ENCODE data around the gene TMBIM1.
"Not testable (repeated sequence)": the region's sequence is repeated elsewhere in the genome, so short reads cannot be mapped to it uniquely, and the experiment has no call there.

TMBIM1 gene

GRCh38 chr2:218317835-218318234, 25.5 kb upstream of the TMBIM1 start:
- no peak for DNase-seq

GRCh38 chr2:218317303-218317630, 25.0 kb upstream of the TMBIM1 start:
- no peak for DNase-seq

GRCh38 chr2:218315397-218315796, 23.1 kb upstream of the TMBIM1 start:
- DNase-seq, result no peak

DNA sequence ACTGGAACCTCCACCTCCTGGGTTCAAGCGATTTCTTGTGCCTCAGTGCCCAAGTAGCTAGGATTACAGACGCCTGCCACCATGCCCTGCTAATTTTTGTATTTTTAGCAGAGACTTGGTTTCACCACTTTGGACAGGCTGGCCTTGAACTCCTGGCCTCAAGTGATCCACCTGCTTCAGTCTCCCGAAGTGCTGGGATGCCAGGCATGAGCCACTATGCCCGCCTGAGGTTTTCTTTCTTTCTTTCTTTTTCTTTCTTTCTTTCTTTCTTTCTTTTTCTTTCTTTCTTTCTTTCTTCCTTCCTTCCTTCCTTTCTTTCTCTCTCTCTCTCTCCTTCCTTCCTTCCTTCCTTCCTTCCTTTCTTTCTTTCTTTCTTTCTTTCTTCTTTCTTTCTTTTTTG, 22.5 kb upstream of the TMBIM1 start:
- DNase-seq, result not testable (repeated sequence)

- DNase-seq, result no peak
Measured at GRCh38 chr2:218313356-218313755, 21.1 kb upstream of the TMBIM1 start.

GRCh38 chr2:218312267-218312756, 20.0 kb upstream of the TMBIM1 start:
- DNase-seq, result no peak

GRCh38 chr2:218311541-218312266, 19.4 kb upstream of the TMBIM1 start:
- not testable (repeated sequence) for DNase-seq

DNA sequence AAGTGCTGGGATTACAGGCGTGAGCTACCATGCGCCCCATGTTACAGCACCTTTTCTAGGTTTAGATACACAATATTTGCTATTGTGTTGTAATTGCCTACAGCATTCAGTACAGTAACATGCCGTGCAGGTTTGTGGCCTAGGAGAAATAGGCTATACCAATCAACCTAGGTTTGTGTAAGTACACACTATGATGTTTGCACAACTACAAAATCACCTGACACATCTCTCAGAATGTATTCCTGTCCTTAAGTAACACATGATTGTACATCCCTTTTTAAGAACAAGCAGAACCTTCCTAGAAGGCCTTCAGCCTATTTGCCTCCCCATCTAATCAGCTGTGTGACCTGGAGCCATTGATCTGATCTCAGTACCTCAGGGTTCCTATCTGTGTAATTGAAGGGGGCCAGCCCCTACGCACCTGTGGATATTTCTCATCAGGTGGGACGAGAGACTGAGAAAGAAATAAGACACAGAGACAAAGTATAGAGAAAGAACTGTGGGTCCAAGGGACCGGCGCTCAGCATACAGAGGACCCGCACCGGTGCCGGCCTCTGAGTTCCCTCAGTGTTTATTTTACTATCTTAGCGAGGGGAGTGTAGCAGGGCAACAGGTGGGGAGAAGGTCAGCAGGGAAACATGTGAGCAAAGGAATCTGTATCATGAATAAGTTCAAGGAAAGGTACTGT, 18.7 kb upstream of the TMBIM1 start:
- DNase-seq, result no peak

DNA sequence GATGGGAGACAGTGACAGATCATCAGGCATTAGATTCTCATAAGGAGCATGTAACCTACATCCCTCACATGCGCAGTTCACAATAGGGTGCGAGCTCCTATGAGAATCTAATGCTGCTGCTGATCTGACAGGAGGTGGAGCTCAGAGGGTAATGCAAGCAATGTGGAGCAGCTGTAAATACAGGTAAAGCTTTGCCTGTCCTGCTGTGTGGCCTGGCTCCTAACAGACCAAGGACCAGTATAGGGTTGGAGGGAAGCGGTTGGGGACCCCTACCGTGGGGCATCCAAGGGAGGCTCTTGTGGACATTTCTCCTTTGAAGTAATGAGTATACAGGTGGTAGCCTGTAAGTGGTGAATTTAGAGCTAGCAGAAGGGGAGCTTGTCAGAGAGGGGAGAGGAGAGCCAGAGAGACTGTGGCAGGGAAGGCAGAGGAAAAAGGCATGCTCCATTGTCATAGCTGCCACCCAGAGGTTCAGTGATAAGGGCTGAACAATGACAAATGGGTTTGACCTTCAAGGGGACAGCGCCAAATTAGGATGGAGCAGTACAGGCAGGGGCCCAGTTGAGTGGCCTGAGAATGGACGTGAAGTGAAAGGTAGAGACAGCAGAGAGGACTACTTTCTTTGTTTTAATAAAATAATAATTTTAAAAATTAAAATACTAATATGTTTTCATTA, 15.2 kb upstream of the TMBIM1 start:
- DNase-seq, result no peak

GRCh38 chr2:218306184-218306920, 14.0 kb upstream of the TMBIM1 start:
- no peak for DNase-seq

DNA sequence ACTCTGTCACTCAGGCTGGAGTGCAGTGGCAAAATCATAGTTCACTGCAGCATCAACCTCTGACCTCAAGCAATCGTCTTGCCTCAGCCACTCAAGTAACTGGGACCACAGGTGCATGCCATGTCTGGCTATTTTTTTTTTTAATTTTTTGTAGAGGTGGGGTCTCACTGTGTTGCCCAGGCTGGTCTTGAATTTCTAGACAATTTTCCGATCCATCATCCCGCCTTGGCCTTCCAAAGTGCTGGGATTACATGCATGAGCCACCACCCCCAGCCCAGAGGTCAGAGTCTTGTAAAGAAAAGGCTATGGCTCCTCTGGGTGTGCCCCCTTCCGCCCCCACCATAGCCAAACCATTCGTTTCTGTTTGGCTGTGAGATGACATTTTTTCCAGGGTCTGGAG, 13.1 kb upstream of the TMBIM1 start:
- DNase-seq, result no peak

- peak; percentile 86 for DNase-seq
Measured at GRCh38 chr2:218301176-218301819, 9.0 kb upstream of the TMBIM1 start.

DNA sequence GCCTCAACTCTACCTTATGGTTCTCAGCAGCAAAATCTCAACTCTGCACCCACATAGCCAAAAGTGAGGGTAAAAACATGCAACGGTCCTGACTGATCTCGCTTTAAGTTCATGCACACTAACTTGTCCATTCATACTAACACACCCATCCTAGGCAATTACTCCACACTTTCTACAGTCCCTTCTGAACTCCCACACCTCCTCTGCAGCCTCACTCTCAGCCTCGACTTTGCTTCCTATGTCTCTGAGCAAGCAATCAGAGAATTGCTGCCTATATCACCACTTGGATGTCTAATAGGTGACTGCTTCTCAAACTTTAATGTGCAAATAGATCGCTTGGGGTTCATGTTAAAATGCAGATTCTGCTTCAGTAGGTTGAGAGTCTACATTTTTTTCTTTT, 7.8 kb upstream of the TMBIM1 start:
- DNase-seq, result no peak

- no peak for DNase-seq
Measured at GRCh38 chr2:218298314-218298875, 6.1 kb upstream of the TMBIM1 start.

DNA sequence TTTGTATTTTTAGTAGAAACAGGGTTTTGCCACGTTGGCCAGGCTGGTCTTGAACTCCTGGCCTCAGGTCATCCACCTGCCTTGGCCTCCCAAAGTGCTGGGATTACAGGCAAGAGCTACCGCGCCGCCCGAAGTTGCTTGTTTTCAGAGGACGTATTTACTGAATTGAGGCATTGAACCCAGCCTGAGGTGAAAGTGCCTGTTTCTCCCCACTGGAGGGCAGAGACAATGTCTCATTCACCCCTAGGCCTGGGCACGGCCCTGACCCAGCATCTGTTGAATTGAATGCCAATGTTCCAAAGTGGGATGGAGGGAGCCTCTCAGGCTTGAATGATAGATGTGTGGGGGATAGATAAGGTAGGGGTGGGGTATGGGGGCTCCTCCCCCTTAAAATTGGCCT, 4.5 kb upstream of the TMBIM1 start:
- no peak for DNase-seq

- no peak for DNase-seq
Measured at GRCh38 chr2:218296200-218296599, 3.9 kb upstream of the TMBIM1 start.

DNA sequence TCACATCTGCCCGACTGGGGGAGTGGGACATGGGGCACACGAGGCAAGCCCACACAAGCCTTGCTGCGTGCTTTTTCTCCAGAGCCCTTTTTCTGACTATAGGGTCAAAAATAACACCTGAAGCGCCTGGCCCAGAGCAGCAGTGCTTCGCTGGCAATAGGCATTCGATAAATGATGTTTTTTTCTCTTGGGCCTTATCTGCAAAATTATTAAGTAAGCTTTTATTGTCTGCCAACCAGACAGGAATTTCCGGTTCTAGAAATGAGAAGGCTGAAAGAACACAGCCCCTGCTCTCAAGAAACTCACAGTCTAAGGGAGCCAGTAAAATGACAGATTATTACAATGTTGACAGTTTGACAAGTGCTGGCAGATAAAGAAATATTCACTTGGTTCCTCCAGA, 2.7 kb upstream of the TMBIM1 start:
- DNase-seq, result peak; percentile 48

- no peak for DNase-seq
Measured at GRCh38 chr2:218294430-218295022, 2.2 kb upstream of the TMBIM1 start.

DNA sequence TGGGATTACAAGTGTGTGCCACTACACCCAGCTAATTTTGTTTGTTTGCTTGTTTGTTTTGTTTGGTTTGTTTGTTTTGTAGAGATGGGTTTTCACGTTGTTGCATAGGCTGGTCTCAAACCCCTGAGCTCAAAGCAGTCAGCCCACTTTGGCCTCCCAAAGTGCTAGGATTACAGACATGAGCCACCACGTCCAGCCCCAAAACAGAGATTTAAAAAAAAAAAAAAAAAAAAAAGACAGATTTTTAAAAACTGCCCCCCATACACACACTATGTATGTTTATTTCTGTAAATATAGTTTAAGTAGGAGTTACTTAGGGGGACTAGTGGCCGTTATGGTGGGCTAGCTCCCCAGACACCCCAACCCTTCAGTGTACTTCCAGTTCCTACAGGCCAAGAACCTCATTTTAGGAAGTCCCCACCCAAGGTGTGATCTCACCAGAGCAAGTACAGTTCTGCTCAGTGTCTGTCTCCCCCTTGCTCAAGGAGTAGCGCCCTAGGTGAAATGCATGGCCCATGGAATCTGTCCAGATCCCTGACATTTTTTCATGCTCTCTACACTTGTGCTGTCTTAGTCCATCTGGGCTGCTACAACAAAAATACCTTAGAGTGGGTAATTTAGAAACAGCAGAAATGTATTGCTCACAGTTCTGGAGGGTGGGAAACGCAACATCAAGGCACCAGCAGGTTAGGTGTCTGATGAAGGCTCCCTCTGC, 1.6 kb upstream of the TMBIM1 start:
- no peak for DNase-seq

- no peak for DNase-seq
Measured at GRCh38 chr2:218291318-218292047, 820 bp downstream of the TMBIM1 start.

Data from RPMI8226 (cell line).